ENCODE measurements around the gene UNC5C. TPM values are rescaled to one million over a fixed set of nuclear protein-coding genes. Genes with fewer than 3 reads are reported as not detected.

Gene UNC5C
- total RNA-seq, 2 experiments from 2014 or later = not detected

DNA sequence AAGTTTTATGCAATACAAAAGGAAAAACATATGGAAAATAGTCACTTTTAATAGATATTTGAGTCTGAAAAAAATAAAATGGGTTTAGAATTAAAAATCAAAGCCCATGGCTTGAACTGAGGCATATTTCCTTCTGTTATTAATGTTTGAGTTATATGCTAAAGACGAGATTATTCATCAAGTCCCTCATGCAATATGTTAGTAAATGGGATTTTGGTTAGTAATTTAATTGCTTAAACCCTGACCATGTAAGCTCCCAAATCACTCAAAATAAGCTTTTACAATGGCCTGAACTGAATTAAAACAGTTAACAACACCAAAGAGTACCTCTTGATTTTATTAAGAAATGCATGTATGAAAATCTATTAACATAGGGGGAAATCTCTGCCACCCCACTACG is 12.1 kb downstream of the UNC5C start:
- H3K27ac ChIP-seq (ENCODE audit: low read depth, low read length, poor library complexity, severe bottlenecking) = no peak overlapping the region
- intact Hi-C loops (cut with micrococcal nuclease; ENCODE audit: unreplicated experiment) = no loop called here
- H3K79me2 ChIP-seq (ENCODE audit: insufficient read depth, low read depth, low read length) = no peaks in the 10 kb centered on the region
- no peak overlapping the region for H3K4me2 ChIP-seq (ENCODE audit: low read length)
- no peaks in the 10 kb centered on the region for H4K20me1 ChIP-seq (ENCODE audit: insufficient read depth, low read length)
- H3K4me3 ChIP-seq (ENCODE audit: low read depth, low read length, poor library complexity, severe bottlenecking) = no peak overlapping the region
- H3K9me2 ChIP-seq (ENCODE audit: insufficient read depth, low read length) = no peaks in the 10 kb centered on the region
- H3K9me3 ChIP-seq (ENCODE audit: low read length) = no peaks in the 10 kb centered on the region
- no peaks in the 10 kb centered on the region for H3K36me3 ChIP-seq (ENCODE audit: insufficient read depth, low read length)
- ChIA-PET POLR2A (interaction anchor here (0.7 kb wide), 1 partner anchor 1129 kb away, joined by 3 read pairs; no protein-coding TSS in a partner anchor), CTCF (ENCODE audit: unreplicated experiment) (no interaction called here)
- BruUV-seq (replicated peaks) = no TSS peak
- TF ChIP-seq, protein P1, sequence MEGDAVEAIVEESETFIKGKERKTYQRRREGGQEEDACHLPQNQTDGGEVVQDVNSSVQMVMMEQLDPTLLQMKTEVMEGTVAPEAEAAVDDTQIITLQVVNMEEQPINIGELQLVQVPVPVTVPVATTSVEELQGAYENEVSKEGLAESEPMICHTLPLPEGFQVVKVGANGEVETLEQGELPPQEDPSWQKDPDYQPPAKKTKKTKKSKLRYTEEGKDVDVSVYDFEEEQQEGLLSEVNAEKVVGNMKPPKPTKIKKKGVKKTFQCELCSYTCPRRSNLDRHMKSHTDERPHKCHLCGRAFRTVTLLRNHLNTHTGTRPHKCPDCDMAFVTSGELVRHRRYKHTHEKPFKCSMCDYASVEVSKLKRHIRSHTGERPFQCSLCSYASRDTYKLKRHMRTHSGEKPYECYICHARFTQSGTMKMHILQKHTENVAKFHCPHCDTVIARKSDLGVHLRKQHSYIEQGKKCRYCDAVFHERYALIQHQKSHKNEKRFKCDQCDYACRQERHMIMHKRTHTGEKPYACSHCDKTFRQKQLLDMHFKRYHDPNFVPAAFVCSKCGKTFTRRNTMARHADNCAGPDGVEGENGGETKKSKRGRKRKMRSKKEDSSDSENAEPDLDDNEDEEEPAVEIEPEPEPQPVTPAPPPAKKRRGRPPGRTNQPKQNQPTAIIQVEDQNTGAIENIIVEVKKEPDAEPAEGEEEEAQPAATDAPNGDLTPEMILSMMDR (conservative IDR thresholded peaks at IDR 0.05; ENCODE audit: low read length) = no peak
- TF ChIP-seq EZH2phosphoT487 (IDR thresholded peaks at IDR 0.05; ENCODE audit: borderline replicate concordance, low read depth, low read length) = no peak
- no peak for DNase-seq (ENCODE audit: low spot score)
- H3K4me1 ChIP-seq (ENCODE audit: insufficient read depth, low read length, poor library complexity, severe bottlenecking) = no peaks in the 10 kb centered on the region
- H2AFZ ChIP-seq (ENCODE audit: low read length) = no peak overlapping the region

DNA sequence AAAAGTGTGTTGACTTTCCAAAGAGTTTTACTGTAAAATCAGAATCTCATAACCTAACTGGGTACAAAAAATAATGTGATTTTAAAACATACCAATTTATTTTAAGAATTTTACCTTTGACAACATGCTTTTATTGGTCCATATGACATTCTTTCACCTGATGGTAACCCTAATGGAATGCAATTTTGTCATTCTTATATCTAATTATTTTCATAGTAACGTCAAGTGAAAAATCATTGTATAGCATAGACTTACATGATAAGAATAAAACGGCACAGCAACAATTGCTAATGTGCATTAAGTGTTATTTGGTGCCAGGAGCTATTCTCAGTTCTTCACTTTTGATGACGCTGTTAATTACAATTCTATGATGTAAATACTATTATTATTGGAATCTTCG is 13.6 kb downstream of the UNC5C start:
- CTCF ChIA-PET (ENCODE audit: unreplicated experiment) = no interaction called here
- H3K4me2 ChIP-seq (ENCODE audit: low read length) = no peak overlapping the region

DNA sequence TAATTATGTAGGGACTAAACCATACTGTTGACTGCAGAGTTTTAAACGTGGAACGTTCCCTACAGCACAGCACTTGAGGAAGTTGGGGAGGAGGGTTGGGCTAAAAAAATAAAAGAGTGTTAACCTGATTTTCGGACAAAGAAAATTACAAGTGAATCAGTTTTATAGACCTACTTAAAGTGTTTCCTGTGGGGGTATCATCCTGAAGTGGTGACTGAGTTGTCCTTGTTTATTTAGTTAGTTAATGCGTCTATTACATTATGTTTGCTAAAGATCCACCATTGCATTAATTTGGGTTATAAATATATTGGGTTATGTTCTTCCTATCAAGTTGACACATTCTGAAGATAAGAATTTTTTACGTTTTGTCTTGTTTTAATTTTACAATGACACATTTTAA is 14.7 kb downstream of the UNC5C start:
- Histone ChIP-seq H3K4me2 (ENCODE audit: low read length) (no peak overlapping the region), H3K9me2 (ENCODE audit: insufficient read depth, low read length) (no peaks in the 10 kb centered on the region), H3K27ac (ENCODE audit: low read depth, low read length, poor library complexity, severe bottlenecking) (no peak overlapping the region), H4K20me1 (ENCODE audit: insufficient read depth, low read length) (no peaks in the 10 kb centered on the region), H3K36me3 (ENCODE audit: insufficient read depth, low read length) (no peaks in the 10 kb centered on the region), H3K79me2 (ENCODE audit: insufficient read depth, low read depth, low read length) (no peaks in the 10 kb centered on the region), H3K9me3 (ENCODE audit: low read length) (no peaks in the 10 kb centered on the region), H3K4me3 (ENCODE audit: low read depth, low read length, poor library complexity, severe bottlenecking) (no peak overlapping the region), H2AFZ (ENCODE audit: low read length) (no peak overlapping the region), H3K4me1 (ENCODE audit: insufficient read depth, low read length, poor library complexity, severe bottlenecking) (no peaks in the 10 kb centered on the region)
- ChIA-PET CTCF (ENCODE audit: unreplicated experiment) (no interaction called here), POLR2A (no interaction called here)
- DNase-seq (ENCODE audit: low spot score) = no peak
- no TSS peak for BruUV-seq (replicated peaks)
- no peak for TF ChIP-seq EZH2phosphoT487 (IDR thresholded peaks at IDR 0.05; ENCODE audit: borderline replicate concordance, low read depth, low read length)
- TF ChIP-seq, protein P1 (conservative IDR thresholded peaks at IDR 0.05; ENCODE audit: low read length) = no peak
- intact Hi-C loops (cut with micrococcal nuclease; ENCODE audit: unreplicated experiment) = no loop called here

More for the DNA sequence above, 13.6 kb downstream of the UNC5C start:
- POLR2A ChIA-PET = no interaction called here
- Histone ChIP-seq H3K9me3 (ENCODE audit: low read length) (no peaks in the 10 kb centered on the region), H4K20me1 (ENCODE audit: insufficient read depth, low read length) (no peaks in the 10 kb centered on the region), H3K79me2 (ENCODE audit: insufficient read depth, low read depth, low read length) (no peaks in the 10 kb centered on the region), H3K9me2 (ENCODE audit: insufficient read depth, low read length) (no peaks in the 10 kb centered on the region), H3K27ac (ENCODE audit: low read depth, low read length, poor library complexity, severe bottlenecking) (no peak overlapping the region), H3K4me1 (ENCODE audit: insufficient read depth, low read length, poor library complexity, severe bottlenecking) (no peaks in the 10 kb centered on the region), H3K4me3 (ENCODE audit: low read depth, low read length, poor library complexity, severe bottlenecking) (no peak overlapping the region), H2AFZ (ENCODE audit: low read length) (no peak overlapping the region), H3K36me3 (ENCODE audit: insufficient read depth, low read length) (no peaks in the 10 kb centered on the region)
- DNase-seq (ENCODE audit: low spot score) = no peak
- intact Hi-C loops (cut with micrococcal nuclease; ENCODE audit: unreplicated experiment) = no loop called here
- no TSS peak for BruUV-seq (replicated peaks)
- TF ChIP-seq, protein P1 (conservative IDR thresholded peaks at IDR 0.05; ENCODE audit: low read length) = no peak
- TF ChIP-seq EZH2phosphoT487 (IDR thresholded peaks at IDR 0.05; ENCODE audit: borderline replicate concordance, low read depth, low read length) = no peak
